Lower leg skin (tissue), 4 donors: ENCODE data around the gene NAV3. TPM values are rescaled to one million over a fixed set of nuclear protein-coding genes. Genes with fewer than 3 reads are reported as not detected.

Experiments used
- DNase-seq, 2 donors: peaks; one replicate each; pipeline ENCODE4 v3.0.0-alpha.2; 2019; ENCODE audit warnings: low spot score in 2 of 2
- H3K4me3 ChIP-seq: fragments of 200-600 bp; sonication (generic); 2 replicates; pipeline ENCODE4 v1.5.1; 2017; ENCODE audit warnings: mild to moderate bottlenecking, low read depth; ENCODE audit not compliant: poor library complexity, severe bottlenecking
- CTCF ChIP-seq, 3 donors: fragments of 450-650 bp; IDR thresholded peaks; one replicate each; pipeline ENCODE4 v1.5.1; 2016; ENCODE audit warnings: antibody characterized with exemption in 3 of 3, mild to moderate bottlenecking in 3 of 3, moderate library complexity in 2 of 3
- POLR2A ChIP-seq, 2 donors: fragments of 450-650 bp; IDR thresholded peaks; one replicate each; pipeline ENCODE4 v1.6.1; 2016 to 2017; ENCODE audit warnings: antibody characterized with exemption in 2 of 2, mild to moderate bottlenecking in 1 of 2, moderate library complexity in 1 of 2
- WGBS, 2 donors: methylation state at CpG; one replicate each; pipeline ENCODE4 v1.1.5; 2018; 5-methylcytosine and 5-hydroxymethylcytosine counted together
- intact Hi-C: fragments of 100-400 bp; cut with DNase I; formaldehyde crosslinking; loops from one replicate; pipeline ENCODE4 v1.15.0; 2023; ENCODE audit warnings: low total_unique reads
- total RNA-seq, 4 donors: library from RNA; depleted of rRNA; stranded (reverse); fragments of >200 nt; gene quantifications; one replicate each; pipeline ENCODE4 v1.1.0, GENCODE V29; 2016

The NAV3 gene
- total RNA-seq, 4 donors from 2014 or later: 8.0 to 22.5 (median 12.7) TPM

GRCh38 chr12:77788231-77789168, 42.2 kb upstream of the NAV3 start:
- intact Hi-C loops: no loop called here
- 70 to 71% methylated on average over 7 of the region's 7 CpGs for WGBS, 2 donors
- H3K4me3 ChIP-seq: no peak overlapping the region
- TF ChIP-seq POLR2A (IDR thresholded peaks at IDR 0.05): no peak
- no peak for TF ChIP-seq CTCF (IDR thresholded peaks at IDR 0.05)
- DNase-seq: no peak

- intact Hi-C loops: no loop called here
- 61 to 67% methylated on average over 3 of the region's 3 CpGs for WGBS, 2 donors
Observed at GRCh38 chr12:77795699-77796098, 35.0 kb upstream of the NAV3 start.

GRCh38 chr12:77796775-77797174, 33.9 kb upstream of the NAV3 start:
- intact Hi-C loops: no loop called here
- WGBS, 2 donors: 86% methylated on average over 1 of the region's 1 CpG
- no peak for DNase-seq
- H3K4me3 ChIP-seq: no peak overlapping the region
- no peak for TF ChIP-seq CTCF (IDR thresholded peaks at IDR 0.05)
- TF ChIP-seq POLR2A (IDR thresholded peaks at IDR 0.05): no peak

More at GRCh38 chr12:77795699-77796098, 35.0 kb upstream of the NAV3 start:
- no peak overlapping the region for H3K4me3 ChIP-seq
- TF ChIP-seq CTCF (IDR thresholded peaks at IDR 0.05) (no peak), POLR2A (IDR thresholded peaks at IDR 0.05) (no peak)
- no peak for DNase-seq

GRCh38 chr12:77800501-77800900, 30.2 kb upstream of the NAV3 start:
- DNase-seq: no peak
- intact Hi-C loops: no loop called here
- H3K4me3 ChIP-seq: no peak overlapping the region
- WGBS, 2 donors: 82 to 90% methylated on average over 2 of the region's 2 CpGs
- TF ChIP-seq CTCF (IDR thresholded peaks at IDR 0.05): no peak
- TF ChIP-seq POLR2A (IDR thresholded peaks at IDR 0.05): no peak

GRCh38 chr12:77808534-77808933, 22.2 kb upstream of the NAV3 start:
- intact Hi-C loops: no loop called here
- TF ChIP-seq CTCF (IDR thresholded peaks at IDR 0.05) (no peak), POLR2A (IDR thresholded peaks at IDR 0.05) (no peak)
- no peak overlapping the region for H3K4me3 ChIP-seq
- no peak for DNase-seq
- WGBS, 2 donors: 92 to 96% methylated on average over 7 to 9 of the region's 9 CpGs
